Measurements from ENCODE around the gene PRKAR2B.
"Not testable (repeated sequence)": the region's sequence is repeated elsewhere in the genome, so short reads cannot be mapped to it uniquely, and the experiment has no call there.

Gene PRKAR2B

DNA sequence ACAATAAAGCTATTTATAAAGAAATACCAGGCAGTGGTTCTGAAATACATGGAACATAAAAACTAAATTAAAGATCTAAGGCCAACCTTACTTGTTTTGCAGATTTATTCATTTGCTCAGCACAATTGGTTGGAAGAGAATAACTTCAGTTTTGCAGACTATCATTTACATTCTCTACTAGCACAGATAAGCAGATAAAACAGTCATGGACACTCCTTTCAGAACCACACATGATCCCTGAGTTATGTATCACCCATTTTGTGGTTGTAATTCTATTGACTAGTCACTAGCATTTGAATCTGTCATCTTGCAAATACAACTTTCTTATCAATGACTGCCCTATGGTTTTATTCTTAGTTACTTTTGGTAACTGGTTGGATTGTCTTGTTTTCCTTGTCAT is 45.1 kb downstream of the PRKAR2B start:
- no peaks in the 10 kb centered on the region for H3K27me3 ChIP-seq (ENCODE audit: insufficient read depth, low read length)
- H4K91ac ChIP-seq (ENCODE audit: low read depth, low read length), result no peak overlapping the region
- no peak overlapping the region for H2BK5ac ChIP-seq (ENCODE audit: low read depth, low read length, poor library complexity)
- H4K12ac ChIP-seq (ENCODE audit: low read depth, low read length), result no peak overlapping the region
- H3K14ac ChIP-seq (ENCODE audit: low read length), result no peak overlapping the region
- no peak overlapping the region for H3K27ac ChIP-seq (ENCODE audit: low read depth, low read length)
- H3K79me1 ChIP-seq (ENCODE audit: low read length), result no peaks in the 10 kb centered on the region
- no peak overlapping the region for H2BK120ac ChIP-seq (ENCODE audit: insufficient read depth, low read length, poor library complexity)
- H3K79me2 ChIP-seq (ENCODE audit: control insufficient read depth, insufficient read depth, low read length, poor library complexity), result no peaks in the 10 kb centered on the region
- no peak overlapping the region for H3K9ac ChIP-seq (ENCODE audit: low read length)
- H3K18ac ChIP-seq (ENCODE audit: low read length), result no peak overlapping the region
- H3K36me3 ChIP-seq (ENCODE audit: control insufficient read depth in 1 of 2, insufficient read depth in 2 of 2, low read length in 2 of 2), result no peaks in the 10 kb centered on the region
- no peak overlapping the region for H3K4me2 ChIP-seq (ENCODE audit: low read length)
- H3K4me1 ChIP-seq (ENCODE audit: control insufficient read depth in 1 of 2, insufficient read depth in 2 of 2, low read length in 2 of 2), result no peaks in the 10 kb centered on the region
- H3K23ac ChIP-seq (ENCODE audit: low read length), result no peak overlapping the region
- no peak for DNase-seq
- no peaks in the 10 kb centered on the region for H3K9me3 ChIP-seq (ENCODE audit: insufficient read depth, low read depth, low read length)
- no peak overlapping the region for H3K4ac ChIP-seq (ENCODE audit: low read depth, low read length)
- no peak overlapping the region for H2AFZ ChIP-seq (ENCODE audit: insufficient read depth, low read length, poor library complexity)
- H2BK12ac ChIP-seq (ENCODE audit: low read length), result no peak overlapping the region
- H2AK5ac ChIP-seq (ENCODE audit: low read length), result no peak overlapping the region
- no peak overlapping the region for H3K4me3 ChIP-seq (ENCODE audit: low read depth, low read length)
- H4K8ac ChIP-seq (ENCODE audit: low read depth, low read length), result no peak overlapping the region

GRCh38 chr7:107090457-107090856 is 46.0 kb downstream of the PRKAR2B start:
- no peak overlapping the region for H2AFZ ChIP-seq (ENCODE audit: insufficient read depth, low read length, poor library complexity)
- no peak overlapping the region for H3K14ac ChIP-seq (ENCODE audit: low read length)
- no peak overlapping the region for H2BK5ac ChIP-seq (ENCODE audit: low read depth, low read length, poor library complexity)
- no peaks in the 10 kb centered on the region for H3K79me2 ChIP-seq (ENCODE audit: control insufficient read depth, insufficient read depth, low read length, poor library complexity)
- no peaks in the 10 kb centered on the region for H3K36me3 ChIP-seq (ENCODE audit: control insufficient read depth in 1 of 2, insufficient read depth in 2 of 2, low read length in 2 of 2)
- no peaks in the 10 kb centered on the region for H3K79me1 ChIP-seq (ENCODE audit: low read length)
- H3K9me3 ChIP-seq (ENCODE audit: insufficient read depth, low read depth, low read length), result no peaks in the 10 kb centered on the region
- H3K4me2 ChIP-seq (ENCODE audit: low read length), result no peak overlapping the region
- H2AK5ac ChIP-seq (ENCODE audit: low read length), result no peak overlapping the region
- H3K4me1 ChIP-seq (ENCODE audit: control insufficient read depth in 1 of 2, insufficient read depth in 2 of 2, low read length in 2 of 2), result no peaks in the 10 kb centered on the region
- no peak overlapping the region for H4K91ac ChIP-seq (ENCODE audit: low read depth, low read length)
- H3K18ac ChIP-seq (ENCODE audit: low read length), result no peak overlapping the region
- no peak overlapping the region for H2BK120ac ChIP-seq (ENCODE audit: insufficient read depth, low read length, poor library complexity)
- WGBS (ENCODE audit: extremely low coverage, insufficient coverage, insufficient read length), result no CpG with 5 or more reads among the region's 2 CpGs
- H4K12ac ChIP-seq (ENCODE audit: low read depth, low read length), result no peak overlapping the region
- no peaks in the 10 kb centered on the region for H3K27me3 ChIP-seq (ENCODE audit: insufficient read depth, low read length)
- no peak overlapping the region for H3K27ac ChIP-seq (ENCODE audit: low read depth, low read length)
- H3K4me3 ChIP-seq (ENCODE audit: low read depth, low read length), result no peak overlapping the region
- no peak overlapping the region for H3K23ac ChIP-seq (ENCODE audit: low read length)
- H4K8ac ChIP-seq (ENCODE audit: low read depth, low read length), result no peak overlapping the region
- H3K9ac ChIP-seq (ENCODE audit: low read length), result no peak overlapping the region
- DNase-seq, result no peak
- no peak overlapping the region for H2BK12ac ChIP-seq (ENCODE audit: low read length)
- no peak overlapping the region for H3K4ac ChIP-seq (ENCODE audit: low read depth, low read length)

DNA sequence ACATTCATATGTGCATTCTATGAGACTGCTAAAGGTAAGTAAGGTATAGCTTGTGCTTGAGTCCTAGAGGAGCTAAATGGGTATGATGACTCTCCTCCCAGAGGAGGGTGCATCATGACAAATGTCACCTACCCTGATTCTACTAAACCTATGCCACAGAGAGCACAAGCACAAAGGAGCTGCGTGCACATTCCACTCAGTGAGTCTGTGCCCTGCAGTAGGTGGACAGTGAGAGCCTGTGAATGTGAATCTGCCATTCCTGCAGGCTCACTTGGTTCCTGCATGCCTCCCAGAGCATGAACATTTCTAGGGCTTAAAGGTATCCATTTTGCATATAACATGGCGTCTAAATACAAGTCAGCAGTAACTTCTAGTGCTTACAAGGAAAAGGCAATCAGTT is 46.8 kb downstream of the PRKAR2B start:
- Histone ChIP-seq H2AK5ac (ENCODE audit: low read length) (no peak overlapping the region), H3K4ac (ENCODE audit: low read depth, low read length) (no peak overlapping the region), H3K79me2 (ENCODE audit: control insufficient read depth, insufficient read depth, low read length, poor library complexity) (no peaks in the 10 kb centered on the region), H2BK12ac (ENCODE audit: low read length) (no peak overlapping the region), H2BK120ac (ENCODE audit: insufficient read depth, low read length, poor library complexity) (no peak overlapping the region), H3K23ac (ENCODE audit: low read length) (no peak overlapping the region), H3K79me1 (ENCODE audit: low read length) (no peaks in the 10 kb centered on the region), H2BK5ac (ENCODE audit: low read depth, low read length, poor library complexity) (no peak overlapping the region), H3K36me3 (ENCODE audit: control insufficient read depth in 1 of 2, insufficient read depth in 2 of 2, low read length in 2 of 2) (no peaks in the 10 kb centered on the region), H3K9ac (ENCODE audit: low read length) (no peak overlapping the region), H4K12ac (ENCODE audit: low read depth, low read length) (no peak overlapping the region), H3K18ac (ENCODE audit: low read length) (no peak overlapping the region), H2AFZ (ENCODE audit: insufficient read depth, low read length, poor library complexity) (no peak overlapping the region), H3K4me2 (ENCODE audit: low read length) (no peak overlapping the region), H3K14ac (ENCODE audit: low read length) (no peak overlapping the region), H3K9me3 (ENCODE audit: insufficient read depth, low read depth, low read length) (no peaks in the 10 kb centered on the region), H3K4me1 (ENCODE audit: control insufficient read depth in 1 of 2, insufficient read depth in 2 of 2, low read length in 2 of 2) (no peaks in the 10 kb centered on the region), H4K8ac (ENCODE audit: low read depth, low read length) (no peak overlapping the region), H3K4me3 (ENCODE audit: low read depth, low read length) (peak overlapping the region; percentile 38), H3K27me3 (ENCODE audit: insufficient read depth, low read length) (no peaks in the 10 kb centered on the region), H4K91ac (ENCODE audit: low read depth, low read length) (no peak overlapping the region), H3K27ac (ENCODE audit: low read depth, low read length) (no peak overlapping the region)
- DNase-seq, result no peak
- no CpG with 5 or more reads among the region's 2 CpGs for WGBS (ENCODE audit: extremely low coverage, insufficient coverage, insufficient read length)

GRCh38 chr7:107093671-107094070 is 49.2 kb downstream of the PRKAR2B start:
- H4K8ac ChIP-seq (ENCODE audit: low read depth, low read length); H2AFZ ChIP-seq (ENCODE audit: insufficient read depth, low read length, poor library complexity); H3K4me1 ChIP-seq (ENCODE audit: control insufficient read depth in 1 of 2, insufficient read depth in 2 of 2, low read length in 2 of 2); H2AK5ac ChIP-seq (ENCODE audit: low read length); H3K4me3 ChIP-seq (ENCODE audit: low read depth, low read length); H3K79me2 ChIP-seq (ENCODE audit: control insufficient read depth, insufficient read depth, low read length, poor library complexity); H3K4me2 ChIP-seq (ENCODE audit: low read length); H4K12ac ChIP-seq (ENCODE audit: low read depth, low read length); H3K18ac ChIP-seq (ENCODE audit: low read length); H3K27me3 ChIP-seq (ENCODE audit: insufficient read depth, low read length); H2BK5ac ChIP-seq (ENCODE audit: low read depth, low read length, poor library complexity); H3K14ac ChIP-seq (ENCODE audit: low read length); H3K36me3 ChIP-seq (ENCODE audit: control insufficient read depth in 1 of 2, insufficient read depth in 2 of 2, low read length in 2 of 2); H4K91ac ChIP-seq (ENCODE audit: low read depth, low read length); H3K79me1 ChIP-seq (ENCODE audit: low read length); H2BK120ac ChIP-seq (ENCODE audit: insufficient read depth, low read length, poor library complexity); H3K27ac ChIP-seq (ENCODE audit: low read depth, low read length); DNase-seq; H2BK12ac ChIP-seq (ENCODE audit: low read length); H3K9me3 ChIP-seq (ENCODE audit: insufficient read depth, low read depth, low read length); H3K23ac ChIP-seq (ENCODE audit: low read length); H3K9ac ChIP-seq (ENCODE audit: low read length); H3K4ac ChIP-seq (ENCODE audit: low read depth, low read length): not testable (repeated sequence)
- WGBS (ENCODE audit: extremely low coverage, insufficient coverage, insufficient read length), result no CpG with 5 or more reads among the region's 5 CpGs
